ENCODE results near the gene BHLHE41. TPM values are rescaled to one million over a fixed set of nuclear protein-coding genes. Genes with fewer than 3 reads are reported as not detected.

Gene BHLHE41
- total and polyA plus RNA-seq, 2 of the 4 experiments (the other 2 are of a cell fraction), result 0.72 to 3.8 TPM

DNA sequence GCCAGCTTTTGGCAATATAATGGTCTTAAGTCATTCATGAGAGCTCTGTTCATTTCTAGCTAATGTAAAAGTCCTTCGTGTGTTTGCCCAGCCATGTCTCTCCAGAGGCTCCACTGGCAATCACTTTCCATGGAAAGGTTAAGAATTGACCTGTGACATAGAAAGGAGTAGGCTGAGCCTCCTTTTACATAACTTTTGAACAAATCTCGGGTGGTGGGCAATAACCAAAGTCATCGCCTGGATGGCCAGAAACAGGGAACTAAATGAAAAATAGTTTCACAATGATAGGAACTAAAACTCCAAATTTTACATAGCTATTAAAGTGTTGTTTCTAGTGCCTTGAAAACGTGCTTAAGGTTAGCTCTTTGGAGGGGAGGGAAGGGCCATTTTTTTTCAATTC, 6.5 kb downstream of the BHLHE41 start:
- Histone ChIP-seq H4K8ac (ENCODE audit: low read depth in 2 of 2, low read length in 2 of 2) (no peak overlapping the region), H4K20me1 (ENCODE audit: insufficient read depth, low read length) (no peaks in the 10 kb centered on the region), H2BK120ac (ENCODE audit: low read depth, low read length) (no peak overlapping the region), H3K79me1 (ENCODE audit: low read depth in 1 of 2, low read length in 2 of 2) (no peaks in the 10 kb centered on the region), H2AK9ac (replicated peaks; ENCODE audit: low read depth, low read length, poor library complexity) (no peak overlapping the region), H3K9me1 (ENCODE audit: insufficient read depth, low read length) (no peaks in the 10 kb centered on the region), H2BK15ac (ENCODE audit: low read depth, low read length) (no peak overlapping the region), H3K4me1 (ENCODE audit: control insufficient read depth, insufficient read depth, low read length) (no peaks in the 10 kb centered on the region), H2BK5ac (ENCODE audit: low read depth, low read length, poor library complexity, severe bottlenecking) (no peak overlapping the region), H3K36me3 (ENCODE audit: control insufficient read depth, insufficient read depth, low read length) (no peaks in the 10 kb centered on the region), H3K4me3 (ENCODE audit: insufficient read depth, low read depth, low read length) (no peak overlapping the region), H2AFZ (replicated peaks; ENCODE audit: low read length, poor library complexity) (no peak overlapping the region), H3K9me3 (ENCODE audit: control insufficient read depth, insufficient read depth, low read length) (no peaks in the 10 kb centered on the region), H4K91ac (ENCODE audit: insufficient read depth, low read depth, low read length) (no peak overlapping the region), H3K18ac (ENCODE audit: low read depth, low read length) (no peak overlapping the region), H3K27me3 (ENCODE audit: control insufficient read depth, insufficient read depth, low read length) (no peaks in the 10 kb centered on the region), H2AK5ac (ENCODE audit: low read depth, low read length) (no peak overlapping the region), H4K5ac (ENCODE audit: low read depth, low read length) (no peak overlapping the region), H3K27ac (ENCODE audit: insufficient read depth, low read length) (no peak overlapping the region), H3K4me2 (ENCODE audit: low read depth, low read length) (no peak overlapping the region), H3K14ac (replicated peaks; ENCODE audit: low read depth, low read length) (no peak overlapping the region), H3K56ac (ENCODE audit: extremely low read depth, insufficient read depth, low read length) (no peak overlapping the region), H2BK20ac (ENCODE audit: low read depth, low read length) (no peak overlapping the region), H3K9ac (ENCODE audit: low read depth, low read length) (no peak overlapping the region), H3K23ac (ENCODE audit: low read depth, low read length) (no peak overlapping the region), H3K4ac (ENCODE audit: low read depth, low read length) (no peak overlapping the region)
- ChIA-PET POLR2A (ENCODE audit: unreplicated experiment) (no interaction called here), CTCF (interaction anchor here (1.0 to 3.0 kb wide), 3 partner anchors 21 to 534 kb away, joined by 4 to 12 read pairs (median 8); no protein-coding TSS in a partner anchor)
- WGBS, 2 experiments (ENCODE audit: extremely low coverage in 2 of 2, insufficient read length in 1 of 2), result 60% methylated on average over 1 of the region's 4 CpGs; no CpG with 5 or more reads in 1 of the 2 experiments
- no peak for DNase-seq
- ATAC-seq (ENCODE audit: low read depth), result no peak
- intact Hi-C loops (cut with micrococcal nuclease), result loop anchor here (2.0 to 5.0 kb wide), 2 partner anchors 354 to 582 kb away; no protein-coding TSS in a partner anchor
- no peak for TF ChIP-seq RCOR1 (IDR thresholded peaks at IDR 0.05; ENCODE audit: insufficient replicate concordance, low read length)
- TF ChIP-seq POLR2A (IDR thresholded peaks at IDR 0.05; ENCODE audit: low read depth, low read length), result no peak
- TF ChIP-seq, protein P1, sequence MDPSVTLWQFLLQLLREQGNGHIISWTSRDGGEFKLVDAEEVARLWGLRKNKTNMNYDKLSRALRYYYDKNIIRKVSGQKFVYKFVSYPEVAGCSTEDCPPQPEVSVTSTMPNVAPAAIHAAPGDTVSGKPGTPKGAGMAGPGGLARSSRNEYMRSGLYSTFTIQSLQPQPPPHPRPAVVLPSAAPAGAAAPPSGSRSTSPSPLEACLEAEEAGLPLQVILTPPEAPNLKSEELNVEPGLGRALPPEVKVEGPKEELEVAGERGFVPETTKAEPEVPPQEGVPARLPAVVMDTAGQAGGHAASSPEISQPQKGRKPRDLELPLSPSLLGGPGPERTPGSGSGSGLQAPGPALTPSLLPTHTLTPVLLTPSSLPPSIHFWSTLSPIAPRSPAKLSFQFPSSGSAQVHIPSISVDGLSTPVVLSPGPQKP (IDR thresholded peaks at IDR 0.05; ENCODE audit: borderline replicate concordance, low read depth, low read length), result no peak
- TF ChIP-seq MAZ (IDR thresholded peaks at IDR 0.05; ENCODE audit: borderline replicate concordance, low read depth, low read length), result no peak
- TF ChIP-seq CEBPB (IDR thresholded peaks at IDR 0.05; ENCODE audit: low read depth, low read length), result no peak
- no peak for TF ChIP-seq MXI1 (IDR thresholded peaks at IDR 0.05; ENCODE audit: borderline replicate concordance, low read depth, low read length)
- TF ChIP-seq SMC3 (IDR thresholded peaks at IDR 0.05; ENCODE audit: low read depth, low read length), result no peak
- TF ChIP-seq CHD1 (IDR thresholded peaks at IDR 0.05; ENCODE audit: low read depth, low read length), result no peak
- TF ChIP-seq FOS (IDR thresholded peaks at IDR 0.05; ENCODE audit: low read depth, low read length), result no peak
- TF ChIP-seq, protein P2, sequence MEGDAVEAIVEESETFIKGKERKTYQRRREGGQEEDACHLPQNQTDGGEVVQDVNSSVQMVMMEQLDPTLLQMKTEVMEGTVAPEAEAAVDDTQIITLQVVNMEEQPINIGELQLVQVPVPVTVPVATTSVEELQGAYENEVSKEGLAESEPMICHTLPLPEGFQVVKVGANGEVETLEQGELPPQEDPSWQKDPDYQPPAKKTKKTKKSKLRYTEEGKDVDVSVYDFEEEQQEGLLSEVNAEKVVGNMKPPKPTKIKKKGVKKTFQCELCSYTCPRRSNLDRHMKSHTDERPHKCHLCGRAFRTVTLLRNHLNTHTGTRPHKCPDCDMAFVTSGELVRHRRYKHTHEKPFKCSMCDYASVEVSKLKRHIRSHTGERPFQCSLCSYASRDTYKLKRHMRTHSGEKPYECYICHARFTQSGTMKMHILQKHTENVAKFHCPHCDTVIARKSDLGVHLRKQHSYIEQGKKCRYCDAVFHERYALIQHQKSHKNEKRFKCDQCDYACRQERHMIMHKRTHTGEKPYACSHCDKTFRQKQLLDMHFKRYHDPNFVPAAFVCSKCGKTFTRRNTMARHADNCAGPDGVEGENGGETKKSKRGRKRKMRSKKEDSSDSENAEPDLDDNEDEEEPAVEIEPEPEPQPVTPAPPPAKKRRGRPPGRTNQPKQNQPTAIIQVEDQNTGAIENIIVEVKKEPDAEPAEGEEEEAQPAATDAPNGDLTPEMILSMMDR (conservative IDR thresholded peaks at IDR 0.05; ENCODE audit: low read depth, low read length), result no peak
- TF ChIP-seq, protein P3, sequence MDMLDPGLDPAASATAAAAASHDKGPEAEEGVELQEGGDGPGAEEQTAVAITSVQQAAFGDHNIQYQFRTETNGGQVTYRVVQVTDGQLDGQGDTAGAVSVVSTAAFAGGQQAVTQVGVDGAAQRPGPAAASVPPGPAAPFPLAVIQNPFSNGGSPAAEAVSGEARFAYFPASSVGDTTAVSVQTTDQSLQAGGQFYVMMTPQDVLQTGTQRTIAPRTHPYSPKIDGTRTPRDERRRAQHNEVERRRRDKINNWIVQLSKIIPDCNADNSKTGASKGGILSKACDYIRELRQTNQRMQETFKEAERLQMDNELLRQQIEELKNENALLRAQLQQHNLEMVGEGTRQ (IDR thresholded peaks at IDR 0.05; ENCODE audit: low read depth, low read length), result no peak
- TF ChIP-seq RAD21 (IDR thresholded peaks at IDR 0.05; ENCODE audit: low read length), result no peak
- no peak for TF ChIP-seq RFX5 (IDR thresholded peaks at IDR 0.05; ENCODE audit: low read depth, low read length)
- TF ChIP-seq MAFK (IDR thresholded peaks at IDR 0.05; ENCODE audit: low read depth, low read length), result no peak
- TF ChIP-seq NFE2L2 (IDR thresholded peaks at IDR 0.05; ENCODE audit: low read depth, low read length), result no peak
- TF ChIP-seq BHLHE40 (IDR thresholded peaks at IDR 0.05; ENCODE audit: low read depth, low read length), result no peak
- dilution Hi-C loops (cut with HindIII; ENCODE audit: low sequenced_read_pairs, unreplicated experiment), result no loop called here
- BruUV-seq (replicated peaks), result no TSS peak
- in situ Hi-C loops (cut with MboI; ENCODE audit: low sequenced_read_pairs), result no loop called here
